HG03460 (cell line): Measurements from ENCODE around the gene DOK7.

Source experiments
- ATAC-seq: cut with Tn5 transposase; IDR thresholded peaks from one replicate; pipeline ENCODE4 v1.9.1; 2021; ENCODE audit not compliant: unreplicated experiment

The DOK7 gene

DNA sequence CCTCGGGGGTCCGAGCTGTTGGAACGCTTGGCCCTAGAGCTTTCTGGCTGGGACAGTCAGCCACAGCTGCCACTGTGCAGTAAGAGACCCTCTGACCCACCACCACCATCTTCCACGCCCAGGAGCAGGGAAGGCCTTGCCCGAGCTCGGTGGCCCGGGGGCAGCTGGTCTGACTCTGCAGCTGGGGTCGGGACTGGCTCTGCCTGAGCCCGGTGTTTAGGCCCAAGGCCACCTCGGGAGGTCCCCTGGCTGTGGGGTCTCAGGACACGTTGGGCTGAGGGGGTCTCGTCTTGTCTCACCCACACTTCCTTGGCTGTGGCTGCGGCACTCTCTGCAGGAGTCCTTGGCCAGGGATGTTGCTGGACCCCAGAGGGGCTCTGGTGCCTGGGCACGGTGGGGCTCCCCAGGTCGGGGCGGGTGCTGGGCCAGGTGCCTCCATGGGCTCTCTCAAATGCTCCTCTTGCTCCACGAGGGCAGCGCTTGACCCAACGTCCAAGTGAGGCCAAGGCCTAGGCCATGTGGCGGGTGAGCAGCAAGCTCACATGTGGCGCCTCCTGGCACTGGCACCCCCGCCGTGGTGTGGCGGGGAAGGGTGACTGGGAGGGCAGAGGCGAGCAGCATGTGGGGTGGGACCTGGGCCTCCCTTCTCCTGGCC is 22.9 kb downstream of the DOK7 start:
- ATAC-seq = no peak

- no peak for ATAC-seq
Measured at GRCh38 chr4:3486541-3487540, 23.7 kb downstream of the DOK7 start.

DNA sequence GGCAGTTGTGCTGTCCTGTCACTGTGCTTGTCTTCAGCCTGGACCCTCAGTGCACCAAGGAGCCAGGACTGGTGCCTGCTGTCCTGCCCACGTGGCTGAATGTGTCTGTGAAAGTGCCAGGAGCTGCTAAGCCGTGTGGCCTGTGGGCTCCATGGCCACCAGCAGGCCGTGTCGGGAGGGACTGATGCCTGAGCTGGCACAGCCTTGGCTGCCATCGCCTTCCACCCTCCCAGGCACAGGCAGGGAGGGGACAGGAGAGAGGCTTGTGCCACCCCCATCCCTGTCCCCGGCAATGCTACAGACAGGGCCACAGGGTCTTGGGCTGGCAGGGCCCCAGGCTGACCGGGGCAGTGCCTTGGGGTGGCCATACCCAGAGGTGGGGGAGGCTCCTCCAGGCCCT is 24.8 kb downstream of the DOK7 start:
- ATAC-seq = no peak

- ATAC-seq = no peak
Measured at GRCh38 chr4:3488820-3489219, 25.7 kb downstream of the DOK7 start.

DNA sequence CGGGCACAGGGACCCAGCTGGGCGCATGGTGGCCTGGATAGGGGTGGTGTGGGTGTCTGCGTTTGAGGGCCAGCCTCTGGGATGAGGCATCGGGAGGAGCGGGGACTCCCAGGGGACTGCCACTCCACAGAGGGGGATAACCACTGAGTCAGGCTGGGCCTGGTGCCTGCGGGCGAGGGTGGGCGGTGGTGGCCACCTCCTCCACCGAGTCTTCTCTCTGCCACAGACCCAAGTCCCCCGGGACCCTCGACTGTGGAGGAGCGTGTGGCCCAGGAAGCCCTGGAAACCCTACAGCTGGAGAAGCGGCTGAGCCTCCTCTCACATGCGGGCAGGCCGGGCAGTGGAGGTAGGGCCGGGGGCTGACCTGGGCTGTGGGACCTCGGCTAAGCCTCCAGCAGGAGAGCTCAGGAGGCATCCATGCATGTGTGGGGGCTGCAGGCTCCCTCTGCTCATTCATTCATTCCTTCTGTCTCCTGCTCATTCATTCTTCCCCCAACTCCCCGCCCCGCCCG is 26.4 kb downstream of the DOK7 start:
- ATAC-seq = no peak

DNA sequence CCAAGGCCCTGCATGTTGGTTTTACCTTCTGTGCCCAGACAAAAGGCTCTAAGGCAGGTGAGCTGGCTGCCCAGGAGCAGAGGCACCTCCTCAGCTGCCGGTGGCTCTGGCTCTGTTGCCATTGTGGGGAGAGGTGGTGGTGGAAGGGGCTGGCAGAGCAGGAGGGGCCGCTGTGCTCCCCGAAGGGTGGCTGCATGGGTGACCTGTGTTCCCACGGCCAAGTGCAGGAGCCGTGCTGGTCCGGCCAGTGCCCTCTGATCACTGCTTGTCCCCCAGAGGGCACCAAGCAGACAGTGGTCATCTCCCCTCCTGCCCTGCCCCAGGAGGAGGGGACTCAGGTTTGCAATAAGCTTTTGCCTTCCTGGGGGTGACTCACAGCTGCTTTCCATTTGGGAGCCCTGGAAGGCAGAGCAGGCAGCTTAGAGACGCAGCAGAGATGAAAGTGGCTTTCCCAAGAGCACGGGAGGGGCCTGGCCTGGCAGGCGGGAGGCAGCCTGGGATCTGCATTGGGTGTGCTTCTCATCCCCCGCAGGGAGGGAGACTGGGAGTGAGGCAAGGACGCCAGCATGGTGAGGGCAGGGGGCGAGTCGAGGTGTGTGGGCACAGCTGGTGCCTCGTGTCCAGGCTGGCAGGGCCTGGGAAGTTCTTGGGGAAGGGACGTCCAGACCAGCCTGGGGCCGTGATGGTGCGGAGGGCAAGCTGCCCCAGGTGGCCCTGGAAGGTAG is 28.7 kb downstream of the DOK7 start:
- no peak for ATAC-seq

DNA sequence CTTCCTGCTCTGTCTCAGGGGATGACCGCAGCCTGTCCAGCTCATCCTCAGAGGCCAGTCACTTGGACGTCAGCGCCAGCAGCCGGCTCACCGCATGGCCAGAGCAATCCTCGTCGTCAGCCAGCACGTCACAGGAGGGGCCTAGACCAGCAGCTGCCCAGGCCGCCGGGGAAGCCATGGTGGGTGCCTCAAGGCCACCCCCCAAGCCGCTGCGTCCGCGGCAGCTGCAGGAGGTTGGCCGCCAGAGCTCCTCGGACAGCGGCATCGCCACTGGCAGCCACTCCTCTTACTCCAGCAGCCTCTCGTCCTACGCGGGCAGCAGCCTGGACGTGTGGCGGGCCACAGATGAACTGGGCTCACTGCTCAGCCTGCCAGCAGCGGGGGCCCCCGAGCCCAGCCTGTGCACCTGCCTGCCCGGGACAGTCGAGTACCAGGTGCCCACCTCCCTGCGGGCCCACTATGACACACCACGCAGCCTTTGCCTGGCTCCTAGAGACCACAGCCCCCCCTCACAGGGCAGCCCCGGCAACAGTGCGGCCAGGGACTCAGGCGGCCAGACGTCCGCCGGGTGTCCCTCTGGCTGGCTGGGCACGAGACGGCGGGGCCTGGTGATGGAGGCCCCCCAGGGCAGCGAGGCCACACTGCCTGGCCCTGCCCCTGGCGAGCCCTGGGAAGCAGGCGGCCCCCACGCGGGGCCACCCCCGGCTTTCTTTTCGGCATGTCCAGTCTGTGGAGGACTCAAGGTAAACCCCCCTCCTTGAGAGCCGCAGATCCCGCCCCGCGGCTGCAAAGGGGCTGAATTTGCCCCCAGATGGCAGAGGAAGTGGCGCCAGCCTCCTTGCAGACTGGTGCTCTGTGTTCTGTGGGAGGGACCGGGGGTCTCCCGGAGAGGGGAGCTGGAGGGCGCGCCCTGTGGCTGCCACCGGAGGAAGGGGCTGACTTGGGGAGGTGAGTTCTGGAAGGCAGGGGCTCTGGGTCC is 29.9 kb downstream of the DOK7 start:
- ATAC-seq = no peak

DNA sequence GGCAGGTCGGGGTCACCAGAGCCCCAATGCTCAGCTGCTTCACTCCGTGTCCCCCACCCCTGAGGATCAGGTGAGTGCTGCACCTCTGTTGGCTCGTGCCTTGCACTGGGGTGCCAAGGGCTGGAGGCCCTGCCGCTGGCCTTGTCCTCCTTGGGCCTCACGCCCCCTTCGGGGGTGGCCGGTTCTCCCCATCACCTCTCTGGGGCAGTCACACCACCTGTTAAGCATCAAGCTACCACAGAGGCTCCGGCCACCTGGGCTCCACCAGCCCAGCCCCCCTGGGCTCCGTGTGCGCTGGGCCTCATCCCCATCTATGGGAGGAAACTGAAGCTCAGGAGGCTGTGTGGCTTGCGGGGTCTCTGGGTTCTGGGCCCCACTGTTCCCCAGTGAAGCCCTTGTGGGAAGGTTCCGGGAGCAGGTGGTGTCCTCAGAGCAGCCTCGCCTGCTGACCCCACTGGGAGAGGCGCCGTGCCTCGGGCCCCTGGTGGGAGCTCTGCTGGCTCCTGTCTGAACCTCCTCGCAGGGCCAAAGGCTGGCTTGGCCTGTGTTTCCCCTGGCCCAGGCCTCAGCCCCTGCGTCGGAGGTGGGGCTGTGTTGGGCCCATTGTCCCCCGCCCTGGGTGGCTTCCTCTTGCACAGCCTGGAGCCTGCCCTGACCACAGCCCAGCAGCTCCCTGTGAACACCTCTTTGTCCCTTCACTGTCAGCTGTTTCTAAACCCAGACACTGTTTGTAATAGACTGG is 30.8 kb downstream of the DOK7 start:
- ATAC-seq = no peak

GRCh38 chr4:3494462-3494871 is 31.4 kb downstream of the DOK7 start:
- ATAC-seq = no peak

GRCh38 chr4:3495204-3495975 is 32.3 kb downstream of the DOK7 start:
- no peak for ATAC-seq

GRCh38 chr4:3496021-3496420 is 32.9 kb downstream of the DOK7 start:
- ATAC-seq = no peak

- no peak for ATAC-seq
Measured at GRCh38 chr4:3497095-3497494, 34.0 kb downstream of the DOK7 start.

GRCh38 chr4:3497523-3498389 is 34.6 kb downstream of the DOK7 start:
- no peak for ATAC-seq

GRCh38 chr4:3498407-3498806 is 35.3 kb downstream of the DOK7 start:
- ATAC-seq = no peak

GRCh38 chr4:3498901-3499510 is 35.9 kb downstream of the DOK7 start:
- no peak for ATAC-seq

- ATAC-seq = no peak
Measured at GRCh38 chr4:3499710-3500109, 36.6 kb downstream of the DOK7 start.

DNA sequence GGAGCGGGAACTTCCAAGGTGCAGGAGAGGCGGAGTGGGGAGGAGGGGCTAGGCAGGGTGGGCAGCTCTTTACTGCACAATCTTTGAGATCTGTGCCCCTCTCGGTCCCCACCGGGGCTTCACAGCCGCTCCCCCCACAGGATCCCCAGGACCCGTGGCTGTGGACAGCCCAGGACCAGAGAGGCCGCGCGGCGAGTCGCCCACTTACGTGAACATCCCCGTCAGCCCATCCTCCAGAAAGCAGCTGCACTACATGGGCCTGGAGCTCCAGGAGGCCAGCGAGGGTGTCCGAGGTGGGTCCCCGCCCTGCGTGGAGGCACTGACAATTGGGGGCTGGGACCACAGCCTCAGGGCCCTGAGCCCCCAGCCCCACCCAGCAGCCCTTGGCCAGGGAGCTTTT is 37.0 kb downstream of the DOK7 start:
- ATAC-seq = no peak
